HepG2 (cell line): ENCODE measurements around the gene GPR55. TPM values are rescaled to one million over a fixed set of nuclear protein-coding genes. Genes with fewer than 3 reads are reported as not detected.

Experiments
- AGO1 ChIP-seq: fragments of 200-400 bp; formaldehyde crosslinking; IDR thresholded peaks from 2 replicates; pipeline ENCODE4 v1.6.1; 2017; ENCODE audit warnings: mild to moderate bottlenecking, low read depth, low read length, moderate library complexity; ENCODE audit not compliant: poor library complexity, severe bottlenecking
- CBX2 ChIP-seq, 2 experiments: fragments of 200-600 bp in 1 of 2; sonication (generic); formaldehyde crosslinking in 1 of 2; IDR thresholded peaks; 2 replicates each; pipeline versions ENCODE4 v1.7.0 to v1.8.1; 2018 to 2022; ENCODE audit warnings: low read depth in 2 of 2, low read length in 1 of 2, mild to moderate bottlenecking in 1 of 2, missing genetic modification reagents in 1 of 2
- EZH2 ChIP-seq: conservative IDR thresholded peaks from 2 replicates; pipeline ENCODE4 v1.6.1; 2012; ENCODE audit warnings: mild to moderate bottlenecking, low read depth, low read length, moderate library complexity
- GLI4 ChIP-seq: sonication (generic); formaldehyde crosslinking; IDR thresholded peaks from 2 replicates; pipeline ENCODE4 v1.5.1; 2020; ENCODE audit warnings: missing genetic modification reagents, mild to moderate bottlenecking, moderate library complexity, borderline replicate concordance
- KDM2A ChIP-seq: sonication (generic); formaldehyde crosslinking; IDR thresholded peaks from 2 replicates; pipeline ENCODE4 v1.4.0; 2020; ENCODE audit warnings: low read depth, missing genetic modification reagents, borderline replicate concordance
- MLXIP ChIP-seq: sonication (generic); formaldehyde crosslinking; IDR thresholded peaks from 2 replicates; pipeline ENCODE4 v1.9.0; 2021; ENCODE audit warnings: missing genetic modification reagents, borderline replicate concordance
- TCF7L2 ChIP-seq: IDR thresholded peaks from 2 replicates; pipeline ENCODE4 v1.6.1; 2011; ENCODE audit warnings: mild to moderate bottlenecking, low read depth, low read length, moderate library complexity
- THAP9 ChIP-seq: sonication (generic); formaldehyde crosslinking; IDR thresholded peaks from 2 replicates; pipeline ENCODE4; 2020; ENCODE audit warnings: missing genetic modification reagents, mild to moderate bottlenecking, borderline replicate concordance
- UBTF ChIP-seq: sonication (generic); formaldehyde crosslinking; IDR thresholded peaks from 2 replicates; pipeline ENCODE4 v1.4.0; 2020; ENCODE audit warnings: mild to moderate bottlenecking, missing genetic modification reagents
- ZBTB43 ChIP-seq: sonication (generic); formaldehyde crosslinking; conservative IDR thresholded peaks from 2 replicates; pipeline ENCODE4 v1.4.0; 2020; ENCODE audit warnings: missing genetic modification reagents
- ZEB1 ChIP-seq: IDR thresholded peaks from 2 replicates; pipeline ENCODE4 v1.6.1; 2012; ENCODE audit warnings: mild to moderate bottlenecking, low read depth, inconsistent platforms; ENCODE audit not compliant: insufficient replicate concordance
- ZKSCAN8 ChIP-seq: IDR thresholded peaks from 2 replicates; pipeline ENCODE4 v1.6.1; 2016; ENCODE audit warnings: borderline replicate concordance, missing genetic modification reagents, missing compliant biosample characterization
- ZNF496 ChIP-seq: sonication (generic); formaldehyde crosslinking; IDR thresholded peaks from 2 replicates; pipeline ENCODE4 v1.8.1; 2023; ENCODE audit warnings: mild to moderate bottlenecking, moderate library complexity, missing genetic modification reagents; ENCODE audit not compliant: insufficient replicate concordance
- ZNF550 ChIP-seq: sonication (generic); formaldehyde crosslinking; IDR thresholded peaks from 2 replicates; pipeline ENCODE4 v1.4.0; 2020; ENCODE audit warnings: mild to moderate bottlenecking, missing genetic modification reagents, borderline replicate concordance
- polyA plus RNA-seq, 8 experiments: library from polyadenylated mRNA; depleted of rRNA in 3 of 8; stranded (reverse) in 7 of 8; unstranded in 1 of 8; fragments of >200 nt; fragmentation: Illumina TruSeq in 4 of 8; extraction: Trizol in 4 of 8; gene quantifications; 2 replicates each; pipeline versions ENCODE4 v1.2.1 to v1.2.3, GENCODE V29; 2011 to 2016; ENCODE audit warnings: low read depth in 4 of 8, missing spikeins in 1 of 8, mixed read lengths in 1 of 8; ENCODE audit not compliant: insufficient read depth in 1 of 8
- total RNA-seq, 5 experiments: library from RNA; depleted of rRNA; stranded (reverse); fragments of >200 nt; fragmentation: Illumina TruSeq; extraction: Trizol; gene quantifications; 2 replicates each; pipeline ENCODE4 v1.2.3, GENCODE V29; 2016; ENCODE audit warnings: low read depth in 1 of 5
- TF ChIP-seq, protein P1 (sequence below): sonication (generic); formaldehyde crosslinking; IDR thresholded peaks from 2 replicates; pipeline ENCODE4 v1.4.0; 2020; ENCODE audit warnings: missing genetic modification reagents

The GPR55 gene
- total and polyA plus RNA-seq, 2 of the 13 experiments (the other 11 are each of a cell fraction or from before 2014, with no cell fraction given): not detected

GRCh38 chr2:230956827-230957755, 32.0 kb upstream of the GPR55 start (continued):
- TF ChIP-seq UBTF (CRISPR knock-in tag) (peak; percentile 78), CBX2 (IDR thresholded peaks at IDR 0.05; ENCODE audit: low read depth, low read length) (peak; percentile 69), CBX2 (CRISPR knock-in tag; IDR thresholded peaks at IDR 0.05; ENCODE audit: low read depth) (no peak), GLI4 (CRISPR knock-in tag) (no peak), ZBTB43 (no peak), ZNF550 (no peak), EZH2 (peak; percentile 96), KDM2A (CRISPR knock-in tag) (no peak), ZEB1 (no peak), AGO1 (no peak), MLXIP (CRISPR knock-in tag) (no peak), TCF7L2 (no peak), ZKSCAN8 (no peak), ZNF496 (no peak), THAP9 (no peak)
- TF ChIP-seq, protein P1, sequence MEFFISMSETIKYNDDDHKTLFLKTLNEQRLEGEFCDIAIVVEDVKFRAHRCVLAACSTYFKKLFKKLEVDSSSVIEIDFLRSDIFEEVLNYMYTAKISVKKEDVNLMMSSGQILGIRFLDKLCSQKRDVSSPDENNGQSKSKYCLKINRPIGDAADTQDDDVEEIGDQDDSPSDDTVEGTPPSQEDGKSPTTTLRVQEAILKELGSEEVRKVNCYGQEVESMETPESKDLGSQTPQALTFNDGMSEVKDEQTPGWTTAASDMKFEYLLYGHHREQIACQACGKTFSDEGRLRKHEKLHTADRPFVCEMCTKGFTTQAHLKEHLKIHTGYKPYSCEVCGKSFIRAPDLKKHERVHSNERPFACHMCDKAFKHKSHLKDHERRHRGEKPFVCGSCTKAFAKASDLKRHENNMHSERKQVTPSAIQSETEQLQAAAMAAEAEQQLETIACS (CRISPR knock-in tag): no peak
